ENCODE results near the gene GNA14.
A peak's percentile ranks its signal among the peaks of the same experiment; 100 is the strongest.

The GNA14 gene

DNA sequence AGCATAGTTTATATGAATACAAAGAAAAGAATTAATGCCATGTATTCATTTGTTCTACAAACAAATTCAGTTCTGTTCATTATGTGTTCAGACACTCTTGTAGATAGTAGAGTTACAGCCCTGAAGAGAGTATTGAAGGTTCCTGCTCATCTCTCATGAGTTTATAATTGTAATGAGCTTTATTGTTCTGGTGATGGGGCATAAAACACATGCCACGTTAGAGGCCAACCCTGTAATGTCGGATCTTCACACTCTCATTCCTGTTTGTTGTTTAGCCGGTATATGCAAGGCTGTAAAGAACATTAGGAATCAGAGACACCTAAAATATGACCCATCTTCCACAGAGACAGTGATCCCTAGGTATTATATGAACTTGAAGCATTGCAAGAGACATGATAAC is 256.3 kb downstream of the GNA14 start:
- H2BK12ac ChIP-seq (ENCODE audit: low read length): no peak overlapping the region
- H4K8ac ChIP-seq (ENCODE audit: low read depth, low read length): no peak overlapping the region
- no peak overlapping the region for H3K14ac ChIP-seq (ENCODE audit: low read length)
- no peaks in the 10 kb centered on the region for H3K79me2 ChIP-seq (ENCODE audit: control insufficient read depth, insufficient read depth, low read length, poor library complexity)
- no peak overlapping the region for H3K4me3 ChIP-seq (ENCODE audit: low read depth, low read length)
- H3K79me1 ChIP-seq (ENCODE audit: low read length): no peaks in the 10 kb centered on the region
- H3K18ac ChIP-seq (ENCODE audit: low read length): no peak overlapping the region
- no peak overlapping the region for H2BK120ac ChIP-seq (ENCODE audit: insufficient read depth, low read length, poor library complexity)
- no peak overlapping the region for H3K4ac ChIP-seq (ENCODE audit: low read depth, low read length)
- no peaks in the 10 kb centered on the region for H3K36me3 ChIP-seq (ENCODE audit: control insufficient read depth in 1 of 2, insufficient read depth in 2 of 2, low read length in 2 of 2)
- H3K9ac ChIP-seq (ENCODE audit: low read length): no peak overlapping the region
- H3K23ac ChIP-seq (ENCODE audit: low read length): no peak overlapping the region
- no peak overlapping the region for H2BK5ac ChIP-seq (ENCODE audit: low read depth, low read length, poor library complexity)
- no CpG with 5 or more reads among the region's 3 CpGs for WGBS (ENCODE audit: extremely low coverage, insufficient coverage, insufficient read length)
- H3K4me2 ChIP-seq (ENCODE audit: low read length): no peak overlapping the region
- H3K4me1 ChIP-seq (ENCODE audit: control insufficient read depth in 1 of 2, insufficient read depth in 2 of 2, low read length in 2 of 2): no peaks in the 10 kb centered on the region
- H3K27me3 ChIP-seq (ENCODE audit: insufficient read depth, low read length): no peaks in the 10 kb centered on the region
- H2AFZ ChIP-seq (ENCODE audit: insufficient read depth, low read length, poor library complexity): no peak overlapping the region
- H4K12ac ChIP-seq (ENCODE audit: low read depth, low read length): no peak overlapping the region
- no peak overlapping the region for H2AK5ac ChIP-seq (ENCODE audit: low read length)
- no peak overlapping the region for H3K27ac ChIP-seq (ENCODE audit: low read depth, low read length)
- no peak for DNase-seq
- no peaks in the 10 kb centered on the region for H3K9me3 ChIP-seq (ENCODE audit: insufficient read depth, low read depth, low read length)
- no peak overlapping the region for H4K91ac ChIP-seq (ENCODE audit: low read depth, low read length)

GRCh38 chr9:77386187-77386586 is 261.9 kb downstream of the GNA14 start:
- Histone ChIP-seq H3K27ac (ENCODE audit: low read depth, low read length) (no peak overlapping the region), H3K9me3 (ENCODE audit: insufficient read depth, low read depth, low read length) (no peaks in the 10 kb centered on the region), H2AFZ (ENCODE audit: insufficient read depth, low read length, poor library complexity) (no peak overlapping the region), H3K18ac (ENCODE audit: low read length) (no peak overlapping the region), H3K4me2 (ENCODE audit: low read length) (no peak overlapping the region), H3K36me3 (ENCODE audit: control insufficient read depth in 1 of 2, insufficient read depth in 2 of 2, low read length in 2 of 2) (no peaks in the 10 kb centered on the region), H3K27me3 (ENCODE audit: insufficient read depth, low read length) (no peaks in the 10 kb centered on the region), H4K91ac (ENCODE audit: low read depth, low read length) (no peak overlapping the region), H3K79me2 (ENCODE audit: control insufficient read depth, insufficient read depth, low read length, poor library complexity) (no peaks in the 10 kb centered on the region), H2BK12ac (ENCODE audit: low read length) (no peak overlapping the region), H3K4me3 (ENCODE audit: low read depth, low read length) (no peak overlapping the region), H3K23ac (ENCODE audit: low read length) (no peak overlapping the region), H2BK120ac (ENCODE audit: insufficient read depth, low read length, poor library complexity) (no peak overlapping the region), H3K79me1 (ENCODE audit: low read length) (no peaks in the 10 kb centered on the region), H2AK5ac (ENCODE audit: low read length) (no peak overlapping the region), H3K14ac (ENCODE audit: low read length) (no peak overlapping the region), H3K4ac (ENCODE audit: low read depth, low read length) (no peak overlapping the region), H2BK5ac (ENCODE audit: low read depth, low read length, poor library complexity) (no peak overlapping the region), H4K12ac (ENCODE audit: low read depth, low read length) (no peak overlapping the region), H3K9ac (ENCODE audit: low read length) (no peak overlapping the region), H4K8ac (ENCODE audit: low read depth, low read length) (no peak overlapping the region), H3K4me1 (ENCODE audit: control insufficient read depth in 1 of 2, insufficient read depth in 2 of 2, low read length in 2 of 2) (no peaks in the 10 kb centered on the region)
- WGBS (ENCODE audit: extremely low coverage, insufficient coverage, insufficient read length): no CpG with 5 or more reads among the region's 1 CpG
- no peak for DNase-seq

GRCh38 chr9:77384406-77384805 is 263.7 kb downstream of the GNA14 start:
- Histone ChIP-seq H3K18ac (ENCODE audit: low read length) (no peak overlapping the region), H2BK5ac (ENCODE audit: low read depth, low read length, poor library complexity) (no peak overlapping the region), H3K9ac (ENCODE audit: low read length) (no peak overlapping the region), H3K9me3 (ENCODE audit: insufficient read depth, low read depth, low read length) (no peaks in the 10 kb centered on the region), H2AFZ (ENCODE audit: insufficient read depth, low read length, poor library complexity) (no peak overlapping the region), H4K12ac (ENCODE audit: low read depth, low read length) (no peak overlapping the region), H2BK12ac (ENCODE audit: low read length) (no peak overlapping the region), H3K14ac (ENCODE audit: low read length) (no peak overlapping the region), H3K4me1 (ENCODE audit: control insufficient read depth in 1 of 2, insufficient read depth in 2 of 2, low read length in 2 of 2) (no peaks in the 10 kb centered on the region), H3K4me2 (ENCODE audit: low read length) (no peak overlapping the region), H4K8ac (ENCODE audit: low read depth, low read length) (no peak overlapping the region), H3K4ac (ENCODE audit: low read depth, low read length) (no peak overlapping the region), H3K79me2 (ENCODE audit: control insufficient read depth, insufficient read depth, low read length, poor library complexity) (no peaks in the 10 kb centered on the region), H3K27ac (ENCODE audit: low read depth, low read length) (no peak overlapping the region), H4K91ac (ENCODE audit: low read depth, low read length) (no peak overlapping the region), H3K27me3 (ENCODE audit: insufficient read depth, low read length) (no peaks in the 10 kb centered on the region), H2BK120ac (ENCODE audit: insufficient read depth, low read length, poor library complexity) (no peak overlapping the region), H3K36me3 (ENCODE audit: control insufficient read depth in 1 of 2, insufficient read depth in 2 of 2, low read length in 2 of 2) (no peaks in the 10 kb centered on the region), H3K79me1 (ENCODE audit: low read length) (no peaks in the 10 kb centered on the region), H2AK5ac (ENCODE audit: low read length) (no peak overlapping the region), H3K23ac (ENCODE audit: low read length) (no peak overlapping the region), H3K4me3 (ENCODE audit: low read depth, low read length) (no peak overlapping the region)
- DNase-seq: peak in 1 of 2 donors; percentile 30

DNA sequence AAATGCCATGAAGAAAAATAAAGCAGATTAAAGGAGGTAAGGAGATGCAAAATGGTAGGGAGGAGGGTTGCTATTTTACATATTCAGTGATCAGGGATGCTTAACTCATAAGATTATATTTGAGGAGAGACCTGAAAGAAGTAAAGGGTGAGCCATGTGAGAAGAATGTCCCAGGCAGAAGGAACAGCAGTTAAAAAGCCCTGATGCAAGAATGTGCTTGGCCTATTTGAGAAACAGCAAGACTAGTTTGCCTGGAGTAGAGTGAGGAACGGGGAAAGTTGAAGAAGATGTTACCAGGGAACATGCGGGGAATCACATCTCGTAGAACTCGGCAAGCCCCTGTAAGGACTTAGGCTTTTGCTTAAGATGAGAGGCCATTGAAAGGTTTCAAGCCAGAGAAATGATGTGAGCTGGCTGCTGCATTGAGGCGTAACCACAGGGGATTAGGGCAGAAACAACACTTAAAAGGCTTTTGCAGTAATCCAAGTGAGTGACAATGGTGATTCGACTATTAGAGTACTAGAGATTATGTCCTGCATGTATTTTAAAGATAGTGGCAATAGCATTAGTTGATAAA is 272.1 kb downstream of the GNA14 start:
- Histone ChIP-seq H3K14ac (ENCODE audit: low read length) (no peak overlapping the region), H3K79me1 (ENCODE audit: low read length) (no peaks in the 10 kb centered on the region), H2BK12ac (ENCODE audit: low read length) (no peak overlapping the region), H3K4me3 (ENCODE audit: low read depth, low read length) (no peak overlapping the region), H3K18ac (ENCODE audit: low read length) (no peak overlapping the region), H3K4ac (ENCODE audit: low read depth, low read length) (no peak overlapping the region), H2AFZ (ENCODE audit: insufficient read depth, low read length, poor library complexity) (no peak overlapping the region), H3K36me3 (ENCODE audit: control insufficient read depth in 1 of 2, insufficient read depth in 2 of 2, low read length in 2 of 2) (peaks cover 0 to 3% of the 10 kb centered on the region in 2 experiments), H4K91ac (ENCODE audit: low read depth, low read length) (no peak overlapping the region), H3K4me2 (ENCODE audit: low read length) (no peak overlapping the region), H3K27me3 (ENCODE audit: insufficient read depth, low read length) (no peaks in the 10 kb centered on the region), H3K23ac (ENCODE audit: low read length) (no peak overlapping the region), H2BK120ac (ENCODE audit: insufficient read depth, low read length, poor library complexity) (no peak overlapping the region), H3K27ac (ENCODE audit: low read depth, low read length) (no peak overlapping the region), H2BK5ac (ENCODE audit: low read depth, low read length, poor library complexity) (no peak overlapping the region), H2AK5ac (ENCODE audit: low read length) (no peak overlapping the region), H3K9ac (ENCODE audit: low read length) (no peak overlapping the region), H3K79me2 (ENCODE audit: control insufficient read depth, insufficient read depth, low read length, poor library complexity) (no peaks in the 10 kb centered on the region), H4K12ac (ENCODE audit: low read depth, low read length) (no peak overlapping the region), H3K4me1 (ENCODE audit: control insufficient read depth in 1 of 2, insufficient read depth in 2 of 2, low read length in 2 of 2) (no peaks in the 10 kb centered on the region), H3K9me3 (ENCODE audit: insufficient read depth, low read depth, low read length) (no peaks in the 10 kb centered on the region), H4K8ac (ENCODE audit: low read depth, low read length) (no peak overlapping the region)
- no CpG with 5 or more reads among the region's 6 CpGs for WGBS (ENCODE audit: extremely low coverage, insufficient coverage, insufficient read length)
- DNase-seq: peak in 1 of 2 donors; percentile 2

Data from trophoblast cell (in vitro differentiated cells and primary cell).